IPS-NIHi7 (cell line): Measurements from ENCODE around the gene SLC29A1.
"Not testable (repeated sequence)": the region's sequence is repeated elsewhere in the genome, so short reads cannot be mapped to it uniquely, and the experiment has no call there.

Experiments used
- DNase-seq: peaks from one replicate; pipeline ENCODE4 v3.0.0; 2012; ENCODE audit warnings: mixed read lengths; ENCODE audit errors: extremely low spot score

The SLC29A1 gene

GRCh38 chr6:44194326-44194725 lies 29.1 kb upstream of the SLC29A1 start:
- DNase-seq, result no peak

- DNase-seq, result not testable (repeated sequence)
Measured at GRCh38 chr6:44196351-44196750, 27.0 kb upstream of the SLC29A1 start.

DNA sequence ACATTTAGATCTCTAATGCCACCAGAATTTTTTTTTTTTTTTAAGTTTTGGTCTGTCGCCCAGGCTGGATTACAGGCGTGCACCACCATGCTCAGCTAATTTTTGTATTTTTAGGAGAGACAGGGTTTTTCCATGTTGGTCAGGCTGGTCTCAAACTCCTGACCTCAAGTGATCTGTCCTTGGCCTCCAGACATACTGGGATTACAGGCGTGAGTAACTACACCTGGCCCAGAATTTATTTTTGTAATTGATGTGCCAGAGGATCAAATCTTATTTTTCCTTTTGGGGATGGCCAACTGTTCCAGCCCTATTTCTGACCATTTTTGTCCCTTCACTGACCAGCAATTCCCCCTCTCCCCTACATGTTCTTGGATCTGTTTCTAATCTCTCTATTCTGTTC lies 24.7 kb upstream of the SLC29A1 start:
- DNase-seq, result no peak

- no peak for DNase-seq
Measured at GRCh38 chr6:44199883-44200282, 23.5 kb upstream of the SLC29A1 start.

DNA sequence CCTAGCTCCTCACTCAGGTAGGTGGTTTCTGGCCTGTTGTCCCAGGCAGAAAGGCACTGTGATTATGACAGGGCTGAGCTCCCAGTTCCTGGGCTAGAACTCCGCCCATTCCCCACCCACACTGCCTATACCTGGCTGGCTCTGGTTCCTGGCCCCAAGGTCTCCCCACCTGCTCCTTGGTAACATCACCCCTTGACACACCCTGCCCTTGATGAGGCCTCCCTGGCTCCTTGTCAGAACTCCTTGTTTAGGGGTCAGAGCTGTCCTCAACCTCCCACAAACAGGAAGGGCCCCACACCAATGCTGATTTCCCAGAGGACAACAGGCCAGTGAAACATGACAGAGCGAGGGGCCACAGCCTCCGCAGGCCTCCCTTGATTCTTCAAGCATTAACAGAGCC lies 22.2 kb upstream of the SLC29A1 start:
- peak; percentile 31 for DNase-seq

DNA sequence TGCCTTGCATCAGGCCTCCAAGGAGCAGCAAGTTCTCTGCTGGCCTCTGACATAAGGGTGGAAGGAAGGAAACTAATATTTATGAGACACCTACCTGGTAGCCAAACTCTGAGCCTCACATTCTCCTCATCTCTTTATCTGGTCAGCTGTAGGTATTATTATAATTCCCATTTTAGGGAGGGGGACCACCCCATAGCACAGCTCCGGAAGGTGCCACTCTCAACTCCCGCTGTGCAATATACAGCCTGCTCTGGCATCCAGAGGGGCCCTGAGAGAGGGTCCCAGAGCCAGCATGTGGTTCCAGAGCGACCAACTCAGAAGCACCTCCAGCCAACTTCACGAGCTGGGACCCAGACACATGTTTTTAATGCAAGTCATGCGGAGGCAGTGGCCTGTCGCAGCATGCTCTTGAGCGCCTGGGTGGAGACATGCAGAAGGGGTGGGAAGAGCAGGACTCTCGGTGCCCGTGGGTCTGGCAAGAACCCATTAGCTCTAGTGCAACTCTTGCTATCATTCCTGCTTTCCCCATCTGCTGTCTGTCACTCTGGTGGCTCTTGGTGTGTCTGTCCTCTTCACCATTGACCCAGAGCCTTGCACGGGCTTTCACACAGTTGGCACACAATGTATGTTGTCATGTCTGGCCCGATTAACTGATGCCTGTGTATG lies 21.6 kb upstream of the SLC29A1 start:
- no peak for DNase-seq

- peak; percentile 71 for DNase-seq
Measured at GRCh38 chr6:44202332-44202971, 20.9 kb upstream of the SLC29A1 start.

DNA sequence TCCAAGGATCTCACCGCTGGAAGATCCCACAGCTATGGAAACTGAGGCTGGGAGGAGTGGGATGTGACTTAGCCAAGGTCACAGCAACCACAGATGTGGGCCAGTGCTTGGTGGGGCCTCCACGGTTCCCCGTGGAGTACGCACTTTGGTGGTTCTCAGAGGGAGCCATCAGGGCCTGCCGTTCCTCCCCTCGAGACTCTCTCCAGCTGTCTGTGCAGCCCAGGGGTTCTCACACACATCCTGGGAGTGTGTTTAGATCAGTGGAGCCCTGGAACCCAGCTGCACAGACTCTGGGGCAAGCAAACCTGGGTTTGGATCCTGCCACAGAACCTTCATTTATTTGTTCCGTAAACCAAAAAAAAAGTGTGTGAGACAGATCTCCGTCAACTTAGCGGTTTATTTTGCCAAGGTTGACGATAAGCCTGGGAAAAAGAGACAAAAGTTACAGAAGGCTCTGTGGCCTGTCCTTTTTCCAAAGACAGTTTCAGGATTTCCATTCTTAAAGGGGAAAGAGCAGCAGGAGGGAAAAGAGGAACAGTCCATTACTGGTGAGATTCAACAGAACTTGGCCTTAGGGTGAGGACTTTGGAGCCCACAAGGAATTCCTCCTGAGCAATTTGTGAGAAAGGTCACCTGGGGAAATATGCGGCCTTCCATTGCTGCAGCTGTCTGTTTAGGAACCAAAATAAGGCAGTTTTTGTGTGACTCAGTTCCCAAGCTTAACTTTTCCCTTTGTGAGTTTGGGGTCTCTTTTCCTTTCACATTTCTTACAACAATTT lies 20.2 kb upstream of the SLC29A1 start:
- DNase-seq, result no peak

- no peak for DNase-seq
Measured at GRCh38 chr6:44203955-44204354, 19.4 kb upstream of the SLC29A1 start.

DNA sequence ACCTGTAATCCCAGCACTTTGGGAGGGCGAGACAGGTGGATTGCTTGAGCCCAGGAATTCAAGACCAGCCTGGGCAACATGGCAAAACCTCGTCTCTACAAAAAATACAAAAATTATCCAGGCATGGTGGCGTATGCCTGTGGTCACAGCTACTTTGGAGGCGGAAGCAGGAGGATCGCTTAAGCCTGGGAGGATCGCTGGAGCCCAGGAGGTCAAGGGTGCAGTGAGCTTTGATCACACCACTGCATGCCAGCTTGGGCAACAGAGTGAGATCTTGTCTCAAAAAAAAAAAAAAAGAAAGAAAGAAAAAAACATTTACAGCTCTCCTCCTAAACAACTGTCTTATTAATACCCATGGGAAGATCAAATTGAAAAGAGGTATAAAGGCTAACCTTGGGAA lies 15.4 kb upstream of the SLC29A1 start:
- no peak for DNase-seq

DNA sequence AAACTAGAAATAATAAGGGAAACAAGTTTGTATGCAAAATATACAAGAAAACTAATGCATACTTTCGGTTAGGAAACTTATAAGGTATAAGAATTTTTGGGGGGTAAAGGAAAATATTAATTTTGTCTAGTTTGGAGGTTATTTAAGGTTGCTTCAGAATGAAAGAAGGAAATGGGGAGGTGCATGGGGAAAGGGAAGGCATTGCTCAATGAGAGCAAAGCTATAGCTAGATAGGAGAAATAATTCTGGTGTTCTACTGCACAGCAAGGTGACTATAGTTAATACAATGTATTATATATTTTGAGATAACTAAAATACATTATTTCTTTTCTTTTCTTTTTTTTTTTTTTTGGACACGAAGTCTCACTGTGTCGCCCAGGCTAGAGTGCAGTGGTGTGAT lies 12.1 kb upstream of the SLC29A1 start:
- DNase-seq, result no peak

DNA sequence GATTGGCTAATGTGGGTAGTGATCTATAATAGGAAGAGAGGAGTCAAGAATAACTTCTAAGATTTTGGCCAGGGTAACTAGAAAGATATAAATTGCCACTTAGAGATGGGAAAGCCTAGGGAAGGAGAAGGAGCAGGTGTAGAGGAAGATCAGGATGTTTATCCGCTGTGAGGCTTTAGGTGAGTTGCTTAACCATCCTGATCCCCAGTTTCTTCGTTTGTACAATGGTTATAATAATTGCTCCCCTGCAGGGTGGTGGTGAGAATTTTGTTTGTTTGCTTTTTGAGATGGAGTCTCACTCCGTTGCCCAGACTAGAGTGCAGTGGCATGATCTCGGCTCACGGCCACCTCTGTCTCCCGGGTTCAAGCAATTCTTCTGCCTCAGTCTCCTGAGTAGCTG lies 9.1 kb upstream of the SLC29A1 start:
- no peak for DNase-seq

DNA sequence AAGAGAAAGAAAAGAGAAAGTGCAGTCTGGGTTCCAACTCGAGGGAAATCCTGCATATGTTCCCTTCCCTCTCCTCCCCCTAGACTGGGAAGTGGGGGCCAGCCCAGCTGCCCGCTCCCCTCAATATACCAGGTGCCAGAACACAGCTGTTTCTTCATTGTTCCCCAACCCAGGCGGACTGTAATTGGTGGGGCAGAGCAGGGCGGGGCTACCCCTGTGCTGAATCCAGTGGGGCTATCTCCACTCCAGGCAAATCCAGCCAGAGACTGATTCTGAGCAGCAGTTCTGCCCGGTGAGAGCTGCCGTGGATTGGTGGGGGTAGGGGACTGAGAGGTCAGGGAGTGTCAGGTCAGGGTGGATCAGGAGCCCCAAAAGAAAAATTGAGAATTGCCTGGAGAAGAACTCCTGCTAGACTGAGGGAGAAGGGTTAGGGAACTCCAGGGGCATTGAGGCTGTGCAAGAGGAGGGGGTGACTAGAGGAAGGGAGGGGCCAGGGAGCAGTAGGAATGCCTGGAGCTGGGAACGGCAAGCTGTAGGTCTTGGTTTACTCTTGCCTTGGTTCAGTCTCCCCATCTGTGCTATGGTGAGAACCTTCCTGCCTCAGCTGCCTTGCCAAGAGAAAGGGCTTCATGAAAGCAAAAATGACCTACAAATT lies 6.6 kb upstream of the SLC29A1 start, which contains the start of gene MYMX:
Gene MYMX, plus strand, starts transcription at position 250 of the 655 bp plus-strand sequence. CDS start 546 bp downstream, outside the sequence.
- DNase-seq, result peak; percentile 34

DNA sequence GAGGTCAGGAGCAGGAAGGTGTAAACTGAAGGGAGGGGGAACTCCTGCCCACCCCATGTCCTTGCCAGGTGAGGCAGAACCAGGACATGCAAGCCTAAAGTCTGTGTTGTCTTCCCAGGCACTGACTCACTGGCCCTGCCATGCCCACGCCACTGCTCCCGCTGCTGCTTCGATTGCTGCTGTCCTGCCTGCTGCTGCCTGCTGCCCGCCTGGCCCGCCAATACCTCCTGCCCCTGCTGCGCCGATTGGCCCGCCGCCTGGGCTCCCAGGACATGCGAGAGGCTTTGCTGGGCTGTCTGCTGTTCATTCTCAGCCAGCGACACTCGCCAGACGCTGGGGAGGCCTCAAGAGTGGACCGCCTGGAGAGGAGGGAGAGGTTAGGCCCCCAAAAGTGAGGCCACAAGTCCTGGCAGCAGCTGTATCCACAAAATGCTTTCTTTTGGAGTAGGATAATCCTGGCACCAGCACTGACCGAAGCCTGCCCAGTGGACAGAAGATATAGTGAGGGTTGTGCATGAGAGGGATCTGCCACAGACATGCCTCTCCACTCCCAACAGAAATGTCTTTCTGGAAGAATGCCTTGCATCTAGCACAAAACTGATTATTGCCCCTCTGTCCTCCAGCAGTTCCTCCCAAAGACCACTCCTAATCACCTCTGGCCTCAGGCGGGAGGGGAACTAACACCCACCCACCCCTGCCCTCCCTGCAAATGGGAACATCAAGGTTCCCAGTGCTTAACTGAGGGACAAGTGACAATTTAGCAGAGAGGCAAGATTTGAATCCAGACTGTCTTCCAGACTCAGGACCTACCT lies 5.9 kb upstream of the SLC29A1 start:
- DNase-seq, result peak; percentile 16

GRCh38 chr6:44219053-44219814 lies 4.2 kb upstream of the SLC29A1 start:
- DNase-seq, result peak; percentile 79

- DNase-seq, result no peak
Measured at GRCh38 chr6:44219815-44220784, 3.3 kb upstream of the SLC29A1 start.

DNA sequence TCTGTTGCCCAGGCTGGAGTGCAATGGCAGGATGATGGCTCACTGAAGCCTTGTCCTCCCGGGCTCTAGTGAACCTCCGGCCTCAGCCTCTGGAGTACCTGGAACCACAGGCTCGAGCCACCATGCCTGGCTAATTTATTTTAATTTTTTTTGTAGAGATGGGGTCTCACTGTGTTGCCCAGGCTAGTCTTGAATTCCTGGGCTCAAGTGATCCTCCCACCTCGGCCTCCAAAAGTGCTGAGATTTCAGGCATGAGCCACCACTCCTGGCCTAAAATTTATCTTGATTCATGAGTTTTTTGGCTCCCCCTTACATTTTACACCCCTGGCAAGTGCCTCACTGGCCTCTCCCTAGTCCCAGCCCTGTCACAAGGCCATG lies 2.5 kb upstream of the SLC29A1 start:
- no peak for DNase-seq

DNA sequence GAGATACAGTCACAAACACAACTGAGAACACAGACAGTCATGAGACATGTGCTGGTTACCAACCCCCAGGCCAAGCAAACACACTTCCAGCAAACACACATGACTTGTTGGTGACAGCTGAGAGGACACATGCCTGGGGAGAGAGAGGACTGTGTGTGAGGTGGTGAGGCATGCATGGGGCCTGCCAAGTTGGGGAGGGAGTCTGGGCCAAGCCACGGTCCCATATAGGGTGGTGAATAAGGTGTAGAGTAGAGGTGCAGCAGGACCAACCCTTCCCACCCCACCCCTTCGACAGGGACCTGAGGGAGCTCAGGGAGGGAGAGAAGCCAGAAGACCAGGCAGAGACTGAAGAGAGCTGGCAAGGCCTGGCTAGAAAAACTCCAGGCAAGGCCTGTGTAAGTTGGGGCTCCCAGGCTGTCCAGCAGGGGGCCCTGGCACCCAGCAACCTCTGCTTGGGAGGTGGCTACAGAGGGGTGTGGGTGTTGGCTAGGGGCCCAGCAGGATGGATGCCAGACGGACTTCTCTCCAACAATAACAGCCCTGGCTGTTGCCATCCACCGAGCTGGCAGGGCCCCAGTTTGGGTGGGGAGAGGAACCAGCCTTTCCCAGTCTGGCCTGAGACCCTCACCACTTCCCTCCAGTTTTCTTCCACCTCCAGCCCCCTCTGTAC lies 2.0 kb upstream of the SLC29A1 start:
- DNase-seq, result no peak

DNA sequence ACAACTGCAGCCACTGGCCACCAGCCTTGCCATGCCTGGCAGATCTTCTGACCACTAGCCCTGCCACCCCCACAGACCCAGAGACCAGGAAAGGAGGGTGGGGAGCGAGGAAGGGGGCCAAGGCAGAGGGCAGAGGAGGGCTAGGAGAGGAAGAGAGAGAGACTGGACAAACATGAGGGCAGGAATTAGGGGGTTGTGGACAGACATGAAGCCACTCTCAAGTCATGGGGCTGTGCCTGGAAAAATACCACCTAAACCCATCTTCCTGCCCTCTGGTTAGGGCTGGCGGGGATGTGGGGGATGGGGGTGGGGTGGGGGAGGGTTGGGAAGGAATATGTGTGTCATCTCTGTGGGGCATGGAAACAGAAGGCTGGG lies 1.4 kb upstream of the SLC29A1 start:
- no peak for DNase-seq
